GM23338 (cell line): ENCODE measurements around the gene ENOX1. TPM values are rescaled to one million over a fixed set of nuclear protein-coding genes. Genes with fewer than 3 reads are reported as not detected.

Experiments used
- ATAC-seq: fragments of 200-7000 bp; cut with Tn5 transposase; 3 replicates; pipeline ENCODE4 v1.9.1; 2020
- DNase-seq: peaks from one replicate; pipeline ENCODE4 v3.0.0-alpha.2; 2015; ENCODE audit warnings: low spot score
- H2AFZ ChIP-seq: fragments of 200-600 bp; sonication (generic); 2 replicates; pipeline ENCODE4 v1.8.0; 2016; ENCODE audit warnings: antibody characterized with exemption, mild to moderate bottlenecking, moderate library complexity
- H3F3A ChIP-seq: fragments of 200-600 bp; sonication (generic); replicated peaks from 2 replicates; pipeline ENCODE4 v1.8.0; 2017; ENCODE audit warnings: antibody characterized with exemption, mixed run types, low read depth
- H3K27ac ChIP-seq: fragments of 200-600 bp; sonication (generic); 2 replicates; pipeline ENCODE4 v1.6.1; 2016; ENCODE audit warnings: low read depth
- H3K27me3 ChIP-seq: fragments of 200-600 bp; sonication (generic); 2 replicates; pipeline ENCODE4 v1.8.0; 2016; ENCODE audit warnings: mild to moderate bottlenecking, mixed run types, moderate library complexity; ENCODE audit not compliant: insufficient read depth
- H3K36me3 ChIP-seq: fragments of 200-600 bp; sonication (generic); 2 replicates; pipeline ENCODE4 v1.8.0; 2016; ENCODE audit warnings: mild to moderate bottlenecking; ENCODE audit not compliant: insufficient read depth
- H3K4me1 ChIP-seq: fragments of 200-600 bp; sonication (generic); 2 replicates; pipeline ENCODE4 v1.8.0; 2016; ENCODE audit warnings: mild to moderate bottlenecking, moderate library complexity; ENCODE audit not compliant: insufficient read depth
- H3K4me2 ChIP-seq: fragments of 200-600 bp; sonication (generic); 2 replicates; pipeline ENCODE4 v1.7.1; 2017; ENCODE audit warnings: mixed run types
- H3K4me3 ChIP-seq: fragments of 200-600 bp; sonication (generic); 2 replicates; pipeline ENCODE4 v1.6.1; 2016; ENCODE audit warnings: mixed run types
- H3K79me2 ChIP-seq: fragments of 200-600 bp; sonication (generic); replicated peaks from 2 replicates; pipeline ENCODE4 v1.8.0; 2017; ENCODE audit warnings: mild to moderate bottlenecking; ENCODE audit not compliant: insufficient read depth
- H3K9me2 ChIP-seq: fragments of 200-600 bp; sonication (generic); 2 replicates; pipeline ENCODE4 v1.8.0; 2017; ENCODE audit not compliant: insufficient read depth
- H4K20me1 ChIP-seq: fragments of 200-600 bp; sonication (generic); replicated peaks from 2 replicates; pipeline ENCODE4 v1.8.0; 2017; ENCODE audit warnings: mild to moderate bottlenecking; ENCODE audit not compliant: insufficient read depth
- H3K27ac Mint-ChIP-seq: 2 replicates; pipeline ENCODE4 v1.8.0; 2020; ENCODE audit warnings: inconsistent platforms, mild to moderate bottlenecking, moderate library complexity, mixed read lengths
- H3K27me3 Mint-ChIP-seq: 3 replicates; pipeline ENCODE4 v1.8.0; 2022; ENCODE audit warnings: low read depth, mild to moderate bottlenecking, moderate library complexity, mixed read lengths, inconsistent platforms; ENCODE audit not compliant: insufficient read depth, poor library complexity
- H3K36me3 Mint-ChIP-seq: 3 replicates; pipeline ENCODE4 v1.8.0; 2021; ENCODE audit warnings: low read depth, mild to moderate bottlenecking, inconsistent platforms, moderate library complexity, mixed read lengths
- H3K4me1 Mint-ChIP-seq: 3 replicates; pipeline ENCODE4 v1.8.0; 2020; ENCODE audit warnings: mild to moderate bottlenecking, inconsistent platforms, mixed read lengths
- H3K4me3 Mint-ChIP-seq: 3 replicates; pipeline ENCODE4 v1.8.0; 2021; ENCODE audit warnings: moderate library complexity, mild to moderate bottlenecking, inconsistent platforms, mixed read lengths
- H3K9me3 Mint-ChIP-seq: 3 replicates; pipeline ENCODE4 v1.8.0; 2020; ENCODE audit warnings: moderate library complexity, mild to moderate bottlenecking, inconsistent platforms, mixed read lengths
- CREB1 ChIP-seq: fragments of 250-450 bp; sonication (Bioruptor Pico); IDR thresholded peaks from 2 replicates; pipeline ENCODE4 v1.5.0; 2020; ENCODE audit warnings: low read depth, mild to moderate bottlenecking, moderate library complexity
- CTCF ChIP-seq, 2 experiments: fragments of 200-600 bp in 1 of 2; sonication (generic) in 1 of 2; conservative IDR thresholded peaks; 2 replicates each; pipeline versions ENCODE4 v1.5.1 to v1.6.1; 2016 to 2017; ENCODE audit warnings: antibody characterized with exemption in 2 of 2, low read depth in 2 of 2, mild to moderate bottlenecking in 2 of 2, moderate library complexity in 1 of 2
- ETS1 ChIP-seq: IDR thresholded peaks from 2 replicates; pipeline ENCODE4 v1.6.1; 2016; ENCODE audit warnings: antibody characterized with exemption
- EZH2 ChIP-seq: fragments of 200-600 bp; sonication (generic); IDR thresholded peaks from one replicate; pipeline ENCODE4 v1.8.0; 2017; ENCODE audit warnings: antibody characterized with exemption, mild to moderate bottlenecking, low read depth; ENCODE audit not compliant: unreplicated experiment
- JUNB ChIP-seq: IDR thresholded peaks from one replicate; pipeline ENCODE4 v1.6.1; 2016; ENCODE audit warnings: antibody characterized with exemption; ENCODE audit not compliant: unreplicated experiment
- POLR2AphosphoS5 ChIP-seq: IDR thresholded peaks from 2 replicates; pipeline ENCODE4 v1.6.1; 2016; ENCODE audit warnings: antibody characterized with exemption, low read depth
- REST ChIP-seq: IDR thresholded peaks from one replicate; pipeline ENCODE4 v1.6.1; 2018; ENCODE audit warnings: antibody characterized with exemption; ENCODE audit not compliant: unreplicated experiment
- STAT1 ChIP-seq: IDR thresholded peaks from one replicate; pipeline ENCODE4 v1.6.1; 2016; ENCODE audit warnings: antibody characterized with exemption; ENCODE audit not compliant: unreplicated experiment
- ZNF114 ChIP-seq: fragments of 250-450 bp; sonication (Bioruptor Pico); IDR thresholded peaks from 2 replicates; pipeline ENCODE4 v1.5.0; 2020; ENCODE audit warnings: mild to moderate bottlenecking, moderate library complexity
- polyA plus RNA-seq: library from polyadenylated mRNA; unstranded; fragments of >200 nt; fragmentation: Nextera tagmentation; extraction: Ambion mirVana; gene quantifications from 2 replicates; pipeline ENCODE4 v1.2.1, GENCODE V29; 2016
- total RNA-seq: library from RNA; depleted of rRNA; stranded (reverse); fragments of >200 nt; shearing (Covaris generic); gene quantifications from 2 replicates; pipeline ENCODE4 v1.2.3, GENCODE V29; 2014

ENOX1 gene
- total and polyA plus RNA-seq, 2 experiments from 2014 or later, result 0.66 to 0.81 TPM

GRCh38 chr13:43469791-43470190, 317.0 kb downstream of the ENOX1 start:
- no peak overlapping the region for H3K27ac Mint-ChIP-seq
- no peak for TF ChIP-seq EZH2
- TF ChIP-seq POLR2AphosphoS5, result no peak
- no peak for TF ChIP-seq CTCF (conservative IDR thresholded peaks at IDR 0.05; ENCODE audit: low read depth in 2 of 2)
- no peak for TF ChIP-seq ZNF114 (CRISPR knock-in tag)
- TF ChIP-seq REST, result no peak
- no peak overlapping the region for H3K4me3 Mint-ChIP-seq
- Histone ChIP-seq H3K4me3 (no peak overlapping the region), H3F3A (no peaks in the 10 kb centered on the region), H3K9me2 (no peaks in the 10 kb centered on the region), H3K4me2 (no peak overlapping the region), H3K4me1 (0 out of 2 replicates have a peak, but pooled peaks cover 2% of the 10 kb centered on the region), H3K79me2 (no peaks in the 10 kb centered on the region), H4K20me1 (no peaks in the 10 kb centered on the region), H3K27me3 (no peaks in the 10 kb centered on the region), H3K27ac (no peak overlapping the region), H3K36me3 (no peaks in the 10 kb centered on the region), H2AFZ (no peak overlapping the region)
- DNase-seq (no peak), ATAC-seq (no peak)
- peaks cover under 1% of the 10 kb centered on the region; the same call in 1 of the 3 replicates for H3K4me1 Mint-ChIP-seq
- H3K27me3 Mint-ChIP-seq, result no peaks in the 10 kb centered on the region
- H3K9me3 Mint-ChIP-seq, result no peaks in the 10 kb centered on the region
- H3K36me3 Mint-ChIP-seq, result no peaks in the 10 kb centered on the region

DNA sequence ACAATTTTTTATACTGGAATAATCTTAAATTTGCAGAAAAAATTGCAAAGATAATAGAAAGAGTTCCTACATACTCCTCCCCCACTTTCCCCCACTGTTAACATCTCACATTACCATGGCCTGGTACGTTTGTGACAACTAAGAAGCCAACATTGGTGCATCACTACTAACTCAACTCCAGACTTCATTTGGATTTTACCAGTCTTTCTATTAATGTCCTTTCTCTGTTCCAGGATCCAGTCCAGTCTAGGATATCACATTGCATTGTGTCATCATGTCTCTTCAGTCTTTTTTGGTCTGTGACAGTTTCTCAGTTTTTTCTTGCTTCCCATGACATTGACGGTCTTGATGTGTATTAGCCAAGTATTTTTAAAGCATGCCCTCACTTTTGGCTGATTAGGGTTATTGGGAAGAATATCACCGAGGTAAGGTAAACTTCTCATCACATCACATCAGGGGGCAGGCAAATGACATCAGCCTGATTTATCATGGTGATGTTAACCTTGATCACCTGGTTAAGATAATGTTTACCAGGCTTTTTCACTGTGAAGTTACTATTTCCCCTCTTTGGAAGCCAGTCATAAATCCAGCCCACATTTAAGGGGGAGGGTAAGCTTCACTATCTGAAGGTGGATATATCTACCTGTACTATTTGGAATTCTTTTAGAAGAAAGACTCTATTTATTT, 322.1 kb downstream of the ENOX1 start:
- DNase-seq, result no peak
- no peak for TF ChIP-seq JUNB
- TF ChIP-seq CREB1 (CRISPR knock-in tag), result no peak
- TF ChIP-seq ETS1, result no peak
- TF ChIP-seq EZH2, result no peak
- no peak for TF ChIP-seq CTCF (conservative IDR thresholded peaks at IDR 0.05; ENCODE audit: low read depth in 2 of 2)
- no peak for TF ChIP-seq STAT1
- no peak for TF ChIP-seq POLR2AphosphoS5
- TF ChIP-seq REST, result no peak

More for the DNA sequence above, 322.1 kb downstream of the ENOX1 start:
- Histone ChIP-seq H3K27ac (no peak overlapping the region), H4K20me1 (no peaks in the 10 kb centered on the region), H3K27me3 (no peaks in the 10 kb centered on the region), H3K79me2 (no peaks in the 10 kb centered on the region), H3K36me3 (no peaks in the 10 kb centered on the region), H2AFZ (no peak overlapping the region), H3K9me2 (no peaks in the 10 kb centered on the region), H3K4me3 (no peak overlapping the region), H3F3A (no peaks in the 10 kb centered on the region), H3K4me2 (no peak overlapping the region), H3K4me1 (0 out of 2 replicates have a peak, but pooled peaks cover 2% of the 10 kb centered on the region)
- ATAC-seq, result no peak
- Mint-ChIP-seq H3K27me3 (no peaks in the 10 kb centered on the region), H3K36me3 (no peaks in the 10 kb centered on the region), H3K4me1 (peaks cover 7% of the 10 kb centered on the region), H3K9me3 (no peaks in the 10 kb centered on the region), H3K27ac (no peak overlapping the region), H3K4me3 (no peak overlapping the region)
